GM12878 (cell line): ENCODE measurements around the gene CTAG1A. TPM values are rescaled to one million over a fixed set of nuclear protein-coding genes. Genes with fewer than 3 reads are reported as not detected.

Experiments used
- ATAC-seq: fragments of 200-7000 bp; cut with Tn5 transposase; 3 replicates; pipeline ENCODE4 v1.9.1; 2020; ENCODE audit warnings: mild to moderate bottlenecking, moderate library complexity
- BruUV-seq: library from RNA; stranded (reverse); fragments of 400-500 nt; replicated peaks from 2 replicates; lab custom pipeline; 2021; lab: Mats Ljungman, UMichigan
- CTCF ChIA-PET: fragments of 300-600 bp; sonication (Branson Sonifier 250); formaldehyde crosslinking; extraction: SDS; loops from one replicate; lab custom pipeline; 2021; ENCODE audit warnings: inconsistent platforms; lab: Yijun Ruan, JAX
- POLR2A ChIA-PET: fragments of 350-600 bp; formaldehyde crosslinking; extraction: SDS; loops from one replicate; lab custom pipeline; 2021; ENCODE audit warnings: inconsistent platforms; lab: Charles Lee
- RAD21 ChIA-PET: fragments of 300-600 bp; sonication (Branson Sonifier 250); formaldehyde crosslinking; loops from one replicate; lab custom pipeline; 2023; ENCODE audit warnings: antibody characterized with exemption; ENCODE audit not compliant: unreplicated experiment; lab: Charles Lee
- SMC1A ChIA-PET: fragments of 300-600 bp; sonication (Branson Sonifier 250); formaldehyde crosslinking; loops from one replicate; lab custom pipeline; 2023; ENCODE audit not compliant: unreplicated experiment, uncharacterized antibody; lab: Charles Lee
- DNase-seq: peaks from one replicate; pipeline ENCODE4 v3.0.0-alpha.2; 2011; ENCODE audit warnings: low read depth, low spot score
- FAIRE-seq: peaks from 3 replicates; lab custom pipeline; 2011; peaks lifted over from hg19 to GRCh38; lab: Jason Lieb, UNC
- H2AFZ ChIP-seq: 2 replicates; pipeline ENCODE4 v1.6.0; 2011; ENCODE audit warnings: low read depth, low read length, control low read depth; ENCODE audit not compliant: control insufficient read depth
- H3K27ac ChIP-seq: 2 replicates; pipeline ENCODE4 v1.5.1; 2011; ENCODE audit warnings: control low read depth; ENCODE audit not compliant: control insufficient read depth, insufficient read depth
- H3K27me3 ChIP-seq, 2 experiments: replicated peaks in 1 of 2; 2 replicates each; pipeline versions ENCODE4 v1.6.0 to v1.6.1; 2011; ENCODE audit warnings: low read length in 1 of 2; ENCODE audit not compliant: control insufficient read depth in 2 of 2, insufficient read depth in 2 of 2
- H3K36me3 ChIP-seq, 2 experiments: 2 replicates each; pipeline ENCODE4 v1.5.1; 2011; ENCODE audit warnings: low read length in 1 of 2; ENCODE audit not compliant: control insufficient read depth in 2 of 2, insufficient read depth in 2 of 2
- H3K4me1 ChIP-seq: 2 replicates; pipeline ENCODE4 v1.6.1; 2011; ENCODE audit warnings: mild to moderate bottlenecking, low read length, moderate library complexity, mixed read lengths; ENCODE audit not compliant: control insufficient read depth, insufficient read depth
- H3K4me2 ChIP-seq: 2 replicates; pipeline ENCODE4 v1.6.0; 2011; ENCODE audit warnings: control low read depth; ENCODE audit not compliant: control insufficient read depth, insufficient read depth
- H3K4me3 ChIP-seq: fragments of 200-600 bp; sonication (generic); 2 replicates; pipeline ENCODE4 v1.5.1; 2016
- H3K79me2 ChIP-seq: 2 replicates; pipeline ENCODE4 v1.6.0; 2011; ENCODE audit warnings: low read length; ENCODE audit not compliant: control insufficient read depth, insufficient read depth
- H3K9ac ChIP-seq: 2 replicates; pipeline ENCODE4 v1.8.0; 2011; ENCODE audit warnings: low read length, control low read depth, mixed read lengths; ENCODE audit not compliant: control insufficient read depth, insufficient read depth
- H3K9me3 ChIP-seq: replicated peaks from 3 replicates; pipeline ENCODE4 v1.5.1; 2011; ENCODE audit warnings: mild to moderate bottlenecking, low read length; ENCODE audit not compliant: control insufficient read depth, insufficient read depth
- H4K20me1 ChIP-seq: 2 replicates; pipeline ENCODE4 v1.6.0; 2011; ENCODE audit not compliant: control insufficient read depth, insufficient read depth
- ATF3 ChIP-seq: IDR thresholded peaks from 2 replicates; pipeline ENCODE4 v1.6.1; 2011; ENCODE audit warnings: low read depth, mild to moderate bottlenecking, low read length, moderate library complexity, borderline replicate concordance; ENCODE audit errors: extremely low read depth
- BCL11A ChIP-seq: IDR thresholded peaks from 2 replicates; pipeline ENCODE4 v1.6.1; 2011; ENCODE audit warnings: low read depth, low read length
- BHLHE40 ChIP-seq, 2 experiments: fragments of 450-650 bp in 1 of 2; IDR thresholded peaks; 2 replicates each; pipeline ENCODE4 v1.6.1; 2011 to 2017; ENCODE audit warnings: low read depth in 2 of 2, borderline replicate concordance in 1 of 2, improper control_type of control experiment in 1 of 2, low read length in 1 of 2, mild to moderate bottlenecking in 1 of 2
- BMI1 ChIP-seq: fragments of 450-650 bp; IDR thresholded peaks from 2 replicates; pipeline ENCODE4 v1.6.1; 2016; ENCODE audit warnings: mild to moderate bottlenecking, moderate library complexity, borderline replicate concordance
- CEBPB ChIP-seq, 2 experiments: fragments of 150-350 bp in 1 of 2; IDR thresholded peaks; 2 replicates each; pipeline ENCODE4 v1.6.1; 2012 to 2014; ENCODE audit warnings: low read depth in 2 of 2, low read length in 2 of 2, borderline replicate concordance in 1 of 2, inconsistent platforms in 1 of 2
- EGR1 ChIP-seq, 2 experiments: IDR thresholded peaks; 1 replicate in 1 of 2; 2 replicates in 1 of 2; pipeline ENCODE4 v1.6.1; 2011 to 2012; ENCODE audit warnings: low read depth in 2 of 2, low read length in 2 of 2, borderline replicate concordance in 1 of 2, mild to moderate bottlenecking in 1 of 2, moderate library complexity in 1 of 2
- FOXM1 ChIP-seq: IDR thresholded peaks from 2 replicates; pipeline ENCODE4 v1.6.1; 2012; ENCODE audit warnings: low read depth, mild to moderate bottlenecking, inconsistent platforms, low read length, moderate library complexity
- HDAC6 ChIP-seq: fragments of 200-600 bp; sonication (generic); IDR thresholded peaks from one replicate; pipeline ENCODE4 v1.8.0; 2017; ENCODE audit warnings: antibody characterized with exemption; ENCODE audit not compliant: unreplicated experiment
- HDGF ChIP-seq: fragments of 450-650 bp; IDR thresholded peaks from 2 replicates; pipeline ENCODE4 v1.6.1; 2016; ENCODE audit warnings: antibody characterized with exemption
- KAT2A ChIP-seq: conservative IDR thresholded peaks from 2 replicates; pipeline ENCODE4 v1.6.1; 2011; ENCODE audit warnings: low read depth, low read length; ENCODE audit not compliant: control insufficient read depth
- MXI1 ChIP-seq: fragments of 150-350 bp; IDR thresholded peaks from 2 replicates; pipeline ENCODE4 v1.6.1; 2011; ENCODE audit warnings: low read depth, mild to moderate bottlenecking, inconsistent platforms, low read length, improper control_type of control experiment
- NBN ChIP-seq: fragments of 450-650 bp; IDR thresholded peaks from 2 replicates; pipeline ENCODE4 v1.6.1; 2016
- RAD51 ChIP-seq: fragments of 450-650 bp; IDR thresholded peaks from 2 replicates; pipeline ENCODE4 v1.6.1; 2016; ENCODE audit warnings: moderate library complexity, mild to moderate bottlenecking, inconsistent platforms
- SMC3 ChIP-seq: IDR thresholded peaks from 2 replicates; pipeline ENCODE4 v1.6.1; 2011; ENCODE audit warnings: low read length, improper control_type of control experiment, borderline replicate concordance
- TARDBP ChIP-seq: IDR thresholded peaks from 2 replicates; pipeline ENCODE4 v1.6.1; 2016; ENCODE audit warnings: borderline replicate concordance
- TCF3 ChIP-seq: IDR thresholded peaks from 2 replicates; pipeline ENCODE4 v1.6.1; 2012; ENCODE audit warnings: low read depth, mild to moderate bottlenecking, low read length, borderline replicate concordance; ENCODE audit not compliant: insufficient read depth
- WGBS: methylation state at CpG from one replicate; pipeline ENCODE4 v1.1.6; 2016; ENCODE audit warnings: low lambda C conversion rate; ENCODE audit not compliant: insufficient replicate concordance, insufficient coverage; ENCODE audit errors: missing lambda C conversion rate; 5-methylcytosine and 5-hydroxymethylcytosine counted together
- in situ Hi-C: fragments of 300-500 bp; cut with MboI; formaldehyde crosslinking; loops from 9 replicates; pipeline ENCODE4 v1.14.3; 2018; ENCODE audit warnings: mixed read lengths
- intact Hi-C: fragments of 100-400 bp; cut with micrococcal nuclease; formaldehyde crosslinking; loops from one replicate; pipeline ENCODE4 v1.14.2; 2022; ENCODE audit not compliant: unreplicated experiment
- polyA plus RNA-seq, 11 experiments: library from polyadenylated mRNA; depleted of rRNA in 4 of 11; unstranded in 6 of 11; stranded (reverse) in 5 of 11; fragments of >200 nt; fragmentation: Nextera tagmentation in 4 of 11; fragmentation: Illumina TruSeq in 1 of 11; extraction: Ambion mirVana in 4 of 11; extraction: Trizol in 1 of 11; gene quantifications; 1 replicate in 1 of 11; 2 replicates in 10 of 11; pipeline versions ENCODE4 v1.2.1 to v1.2.3, GENCODE V29; 2011 to 2016; ENCODE audit warnings: inconsistent platforms in 2 of 11, missing spikeins in 2 of 11, low read depth in 1 of 11
- total RNA-seq, 4 experiments: library from RNA; depleted of rRNA in 3 of 4; stranded (reverse); fragments of >200 nt in 3 of 4; fragmentation: Illumina TruSeq in 1 of 4; extraction: Trizol in 1 of 4; gene quantifications; 2 replicates each; pipeline versions ENCODE4 v1.2.1 to v1.2.3, GENCODE V29; 2013 to 2021
- TF ChIP-seq, protein P1 (sequence below): fragments of 450-650 bp; IDR thresholded peaks from 2 replicates; pipeline ENCODE4 v1.6.1; 2016; ENCODE audit warnings: mild to moderate bottlenecking
- TF ChIP-seq, protein P2 (sequence below), 3 experiments: IDR thresholded peaks in 2 of 3; conservative IDR thresholded peaks in 1 of 3; 2 replicates each; pipeline ENCODE4 v1.5.1; 2011; ENCODE audit warnings: low read depth in 3 of 3, low read length in 3 of 3, mild to moderate bottlenecking in 3 of 3, control low read depth in 2 of 3, moderate library complexity in 2 of 3, inconsistent platforms in 1 of 3, mixed read lengths in 1 of 3; ENCODE audit not compliant: control insufficient read depth in 2 of 3, insufficient read depth in 1 of 3; ENCODE audit errors: extremely low read depth in 1 of 3
- TF ChIP-seq, protein P3 (sequence below): IDR thresholded peaks from 2 replicates; pipeline ENCODE4 v1.6.1; 2011; ENCODE audit warnings: borderline replicate concordance, low read depth, mild to moderate bottlenecking, moderate library complexity, mixed read lengths, low read length; ENCODE audit not compliant: insufficient read depth; ENCODE audit errors: extremely low read length

Gene CTAG1A
- total and polyA plus RNA-seq, 10 of the 15 experiments (the other 5 are each of a cell fraction or from before 2014, with no cell fraction given): not detected

GRCh38 chrX:154600759-154601374 lies 15.9 kb downstream of the CTAG1A start (continued):
- TF ChIP-seq, protein P1, sequence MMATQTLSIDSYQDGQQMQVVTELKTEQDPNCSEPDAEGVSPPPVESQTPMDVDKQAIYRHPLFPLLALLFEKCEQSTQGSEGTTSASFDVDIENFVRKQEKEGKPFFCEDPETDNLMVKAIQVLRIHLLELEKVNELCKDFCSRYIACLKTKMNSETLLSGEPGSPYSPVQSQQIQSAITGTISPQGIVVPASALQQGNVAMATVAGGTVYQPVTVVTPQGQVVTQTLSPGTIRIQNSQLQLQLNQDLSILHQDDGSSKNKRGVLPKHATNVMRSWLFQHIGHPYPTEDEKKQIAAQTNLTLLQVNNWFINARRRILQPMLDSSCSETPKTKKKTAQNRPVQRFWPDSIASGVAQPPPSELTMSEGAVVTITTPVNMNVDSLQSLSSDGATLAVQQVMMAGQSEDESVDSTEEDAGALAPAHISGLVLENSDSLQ: no peak
- TF ChIP-seq HDGF (no peak), ATF3 (no peak), TARDBP (no peak), TCF3 (no peak), BCL11A (no peak), HDAC6 (no peak)

- no peak overlapping the region for H3K4me2 ChIP-seq
- H3K9me3 ChIP-seq: no peaks in the 10 kb centered on the region; the same call in 2 of the 3 replicates
- H4K20me1 ChIP-seq: no peaks in the 10 kb centered on the region
- no peak overlapping the region for H3K4me3 ChIP-seq
- H2AFZ ChIP-seq: no peak overlapping the region
- no peak overlapping the region for H3K9ac ChIP-seq
- H3K27me3 ChIP-seq: no peaks in the 10 kb centered on the region
- H3K79me2 ChIP-seq: no peaks in the 10 kb centered on the region
- BruUV-seq: no TSS peak
- ChIA-PET RAD21 (no interaction called here), SMC1A (no interaction called here), POLR2A (no interaction called here), CTCF (no interaction called here)
- in situ Hi-C loops: no loop called here
- DNase-seq: no peak
- intact Hi-C loops: no loop called here
- H3K36me3 ChIP-seq: no peaks in the 10 kb centered on the region
- H3K27ac ChIP-seq: no peak overlapping the region
- ATAC-seq: no peak
- no peaks in the 10 kb centered on the region for H3K4me1 ChIP-seq
- FAIRE-seq: no peak
- WGBS: 41% methylated on average over 12 of the region's 13 CpGs
- no peak for TF ChIP-seq HDAC6
- TF ChIP-seq NBN: no peak
- TF ChIP-seq, protein P2, sequence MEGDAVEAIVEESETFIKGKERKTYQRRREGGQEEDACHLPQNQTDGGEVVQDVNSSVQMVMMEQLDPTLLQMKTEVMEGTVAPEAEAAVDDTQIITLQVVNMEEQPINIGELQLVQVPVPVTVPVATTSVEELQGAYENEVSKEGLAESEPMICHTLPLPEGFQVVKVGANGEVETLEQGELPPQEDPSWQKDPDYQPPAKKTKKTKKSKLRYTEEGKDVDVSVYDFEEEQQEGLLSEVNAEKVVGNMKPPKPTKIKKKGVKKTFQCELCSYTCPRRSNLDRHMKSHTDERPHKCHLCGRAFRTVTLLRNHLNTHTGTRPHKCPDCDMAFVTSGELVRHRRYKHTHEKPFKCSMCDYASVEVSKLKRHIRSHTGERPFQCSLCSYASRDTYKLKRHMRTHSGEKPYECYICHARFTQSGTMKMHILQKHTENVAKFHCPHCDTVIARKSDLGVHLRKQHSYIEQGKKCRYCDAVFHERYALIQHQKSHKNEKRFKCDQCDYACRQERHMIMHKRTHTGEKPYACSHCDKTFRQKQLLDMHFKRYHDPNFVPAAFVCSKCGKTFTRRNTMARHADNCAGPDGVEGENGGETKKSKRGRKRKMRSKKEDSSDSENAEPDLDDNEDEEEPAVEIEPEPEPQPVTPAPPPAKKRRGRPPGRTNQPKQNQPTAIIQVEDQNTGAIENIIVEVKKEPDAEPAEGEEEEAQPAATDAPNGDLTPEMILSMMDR (IDR thresholded peaks at IDR 0.05 in 2 of 3, conservative IDR thresholded peaks at IDR 0.05 in 1 of 3; ENCODE audit: control insufficient read depth in 2 of 3, extremely low read depth in 1 of 3, insufficient read depth in 1 of 3, low read depth in 3 of 3, low read length in 3 of 3): no peak
- TF ChIP-seq RAD51: no peak
- TF ChIP-seq FOXM1: no peak
- no peak for TF ChIP-seq MXI1
- no peak for TF ChIP-seq CEBPB (IDR thresholded peaks at IDR 0.05; ENCODE audit: borderline replicate concordance in 1 of 2, low read depth in 2 of 2, low read length in 2 of 2)
- TF ChIP-seq EGR1 (IDR thresholded peaks at IDR 0.05; ENCODE audit: borderline replicate concordance in 1 of 2, low read depth in 2 of 2, low read length in 2 of 2): no peak
- TF ChIP-seq BHLHE40 (IDR thresholded peaks at IDR 0.05; ENCODE audit: borderline replicate concordance in 1 of 2, low read depth in 2 of 2, low read length in 1 of 2): no peak
- TF ChIP-seq, protein P3, sequence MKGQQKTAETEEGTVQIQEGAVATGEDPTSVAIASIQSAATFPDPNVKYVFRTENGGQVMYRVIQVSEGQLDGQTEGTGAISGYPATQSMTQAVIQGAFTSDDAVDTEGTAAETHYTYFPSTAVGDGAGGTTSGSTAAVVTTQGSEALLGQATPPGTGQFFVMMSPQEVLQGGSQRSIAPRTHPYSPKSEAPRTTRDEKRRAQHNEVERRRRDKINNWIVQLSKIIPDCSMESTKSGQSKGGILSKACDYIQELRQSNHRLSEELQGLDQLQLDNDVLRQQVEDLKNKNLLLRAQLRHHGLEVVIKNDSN: no peak
- TF ChIP-seq SMC3: no peak
- no peak for TF ChIP-seq BMI1
- TF ChIP-seq KAT2A: no peak
These were observed 17.3 kb downstream of the CTAG1A start for GRCh38 chrX:154602226-154602625.
